MCF 10A (cell line): Measurements from ENCODE around the gene SUMO2. TPM values are rescaled to one million over a fixed set of nuclear protein-coding genes. Genes with fewer than 3 reads are reported as not detected.
A peak's percentile ranks its signal among the peaks of the same experiment; 100 is the strongest.

ENCODE experiments used
- Bru-seq: library from RNA; stranded (reverse); fragments of 400-500 nt; gene quantifications from one replicate; lab custom pipeline; 2021; lab: Mats Ljungman, UMichigan
- BruChase-seq, 2 experiments: library from RNA; stranded (reverse); fragments of 400-500 nt; gene quantifications; one replicate each; lab custom pipeline; 2021; lab: Mats Ljungman, UMichigan
- BruUV-seq: library from RNA; stranded (reverse); fragments of 400-500 nt; replicated peaks from 2 replicates; lab custom pipeline; 2021; lab: Mats Ljungman, UMichigan
- CTCF ChIA-PET: fragments of 300-600 bp; sonication (Branson Sonifier 250); formaldehyde crosslinking; extraction: SDS; loops from one replicate; lab custom pipeline; 2021; ENCODE audit warnings: antibody characterized with exemption, inconsistent platforms; lab: Yijun Ruan, JAX
- POLR2A ChIA-PET: fragments of 300-600, 350-650 bp; sonication (Branson Sonifier 250); formaldehyde crosslinking; extraction: SDS; loops from one replicate; lab custom pipeline; 2020; ENCODE audit warnings: antibody characterized with exemption, inconsistent platforms; lab: Yijun Ruan, JAX
- DNase-seq: peaks from one replicate; pipeline ENCODE4 v3.0.0-alpha.2; 2018; ENCODE audit not compliant: unreplicated experiment
- H3K27ac Mint-ChIP-seq: one replicate; pipeline ENCODE4 v1.8.0; 2022; ENCODE audit warnings: mild to moderate bottlenecking, low read depth, mixed read lengths; ENCODE audit not compliant: unreplicated experiment
- H3K27me3 Mint-ChIP-seq: one replicate; pipeline ENCODE4 v1.8.0; 2022; ENCODE audit warnings: mixed read lengths; ENCODE audit not compliant: insufficient read depth, unreplicated experiment
- H3K36me3 Mint-ChIP-seq: one replicate; pipeline ENCODE4 v1.8.0; 2022; ENCODE audit warnings: mild to moderate bottlenecking, moderate library complexity, mixed read lengths; ENCODE audit not compliant: insufficient read depth, unreplicated experiment
- H3K4me1 Mint-ChIP-seq: one replicate; pipeline ENCODE4 v1.8.0; 2022; ENCODE audit warnings: mixed read lengths; ENCODE audit not compliant: insufficient read depth, unreplicated experiment
- H3K4me3 Mint-ChIP-seq: one replicate; pipeline ENCODE4 v1.8.0; 2022; ENCODE audit warnings: mild to moderate bottlenecking, moderate library complexity, mixed read lengths; ENCODE audit not compliant: unreplicated experiment
- H3K9me3 Mint-ChIP-seq: one replicate; pipeline ENCODE4 v1.8.0; 2022; ENCODE audit warnings: mixed read lengths; ENCODE audit not compliant: unreplicated experiment
- CTCF ChIP-seq: fragments of 200-600 bp; IDR thresholded peaks from one replicate; pipeline ENCODE4 v1.8.0; 2022; ENCODE audit warnings: antibody characterized with exemption, mild to moderate bottlenecking; ENCODE audit not compliant: unreplicated experiment
- intact Hi-C: fragments of 100-400 bp; cut with micrococcal nuclease; formaldehyde crosslinking; loops from 2 replicates; pipeline ENCODE4 v1.14.1; 2022
- long read RNA-seq: library from polyadenylated mRNA; stranded (forward); transcript quantifications from one replicate; pipeline ENCODE4 v2.0.0, GENCODE V29; 2022
- total RNA-seq: library from RNA; stranded (reverse); gene quantifications from 2 replicates; pipeline ENCODE4 v1.2.3, GENCODE V29; 2022

SUMO2 gene
- 186 and 194 TPM in 2 replicates for total RNA-seq
- percentile 80 among the genes with signal in this experiment for Bru-seq, nascent RNA
- percentile 95 among the genes with signal in this experiment for BruChase-seq, experiment 1, labeled RNA remaining after a 6-hour chase
- BruChase-seq, experiment 2, labeled RNA remaining after a 2-hour chase = percentile 88 among the genes with signal in this experiment
- long read RNA-seq, transcript SUMO2-203 (4 exons, 490 nt) = minor isoform, 8 of 162 reads
- long read RNA-seq, transcript SUMO2-202 (4 exons, 3,190 nt) = major isoform, 148 of 162 reads
- long read RNA-seq, partial matches to known transcripts = 0 of 162 reads
- long read RNA-seq, other reads (novel, unspliced or antisense) = 6 of 162 reads

GRCh38 chr17:75182569-75183436 is at the start of gene SUMO2:
Gene SUMO2 (minus strand): TSS chr17:75182959. CDS start chr17:75182834, 125 bp downstream.
- BruUV-seq = no TSS peak
- intact Hi-C loops = no loop called here
- DNase-seq = peak; percentile 92
- peak within 1 kb of the TSS; percentile 77 for H3K27ac Mint-ChIP-seq
- ChIA-PET POLR2A (interaction anchor here (0.5 to 2.6 kb wide), 17 partner anchors 8 to 272 kb away, joined by 3 to 19 read pairs (median 4); partner anchors contain the start of genes GRB2, JPT1, KCTD2 and NUP85), CTCF (interaction anchor here (0.6 to 2.2 kb wide), 3 partner anchors 8 to 69 kb away, joined by 3 to 7 read pairs (median 4); no protein-coding TSS in a partner anchor)
- peak within 1 kb of the TSS; percentile 80 for H3K4me3 Mint-ChIP-seq
- TF ChIP-seq CTCF = peak; percentile 20
- no peaks in the 10 kb centered on the region for H3K27me3 Mint-ChIP-seq
- H3K4me1 Mint-ChIP-seq = peaks cover 20% of the 10 kb centered on the region
- H3K9me3 Mint-ChIP-seq = peaks cover 6% of the 10 kb centered on the region
- peaks cover 41% of the 10 kb centered on the region for H3K36me3 Mint-ChIP-seq

- intact Hi-C loops = no loop called here
- POLR2A ChIA-PET = interaction anchor here (0.5 to 1.9 kb wide), 3 partner anchors 10 to 66 kb away, joined by 3 to 5 read pairs (median 3); partner anchors contain the start of gene NUP85
- H3K27me3 Mint-ChIP-seq = no peaks in the 10 kb centered on the region
These were observed 49.1 kb upstream of the SUMO2 start for GRCh38 chr17:75231741-75232464.

GRCh38 chr17:75231071-75231470 is 48.3 kb upstream of the SUMO2 start:
- POLR2A ChIA-PET = interaction anchor here (0.5 to 1.9 kb wide), 3 partner anchors 10 to 65 kb away, joined by 3 to 5 read pairs (median 3); partner anchors contain the start of gene NUP85
- DNase-seq = no peak
- Mint-ChIP-seq H3K9me3 (no peaks in the 10 kb centered on the region), H3K4me3 (no peak overlapping the region), H3K27ac (no peak overlapping the region), H3K27me3 (no peaks in the 10 kb centered on the region), H3K4me1 (no peaks in the 10 kb centered on the region), H3K36me3 (peaks cover 63% of the 10 kb centered on the region)
- no TSS peak for BruUV-seq
- no peak for TF ChIP-seq CTCF
- CTCF ChIA-PET = interaction anchor here (0.5 to 1.4 kb wide), 3 partner anchors 7 to 117 kb away, joined by 3 to 4 read pairs (median 4); no protein-coding TSS in a partner anchor
- intact Hi-C loops = no loop called here

More at GRCh38 chr17:75231741-75232464, 49.1 kb upstream of the SUMO2 start:
- no peak overlapping the region for H3K27ac Mint-ChIP-seq
- BruUV-seq = no TSS peak
- peaks cover 70% of the 10 kb centered on the region for H3K36me3 Mint-ChIP-seq
- no peaks in the 10 kb centered on the region for H3K9me3 Mint-ChIP-seq
- no peaks in the 10 kb centered on the region for H3K4me1 Mint-ChIP-seq
- H3K4me3 Mint-ChIP-seq = no peak overlapping the region
- TF ChIP-seq CTCF = no peak
- DNase-seq = no peak
- CTCF ChIA-PET = interaction anchor here (0.6 to 0.7 kb wide), 2 partner anchors 20 to 292 kb away, joined by 3 to 4 read pairs; no protein-coding TSS in a partner anchor
